VCaP (cell line): ENCODE measurements around the gene FKBP11.

ENCODE experiments used
- H3K27ac ChIP-seq: fragments of 450-650 bp; 2 replicates; pipeline ENCODE4 v1.5.1; 2017
- CTCF ChIP-seq: fragments of 450-650 bp; conservative IDR thresholded peaks from 2 replicates; pipeline ENCODE4 v1.5.1; 2017; ENCODE audit warnings: mild to moderate bottlenecking, moderate library complexity

Gene FKBP11

GRCh38 chr12:48969833-48970701 is 44.8 kb upstream of the FKBP11 start:
- no peak overlapping the region for H3K27ac ChIP-seq
- TF ChIP-seq CTCF = no peak

GRCh38 chr12:48969160-48969771 is 44.0 kb upstream of the FKBP11 start:
- TF ChIP-seq CTCF = no peak
- peak overlapping the region; percentile 23; the same call in 1 of the 2 replicates for H3K27ac ChIP-seq

GRCh38 chr12:48968467-48968866 is 43.2 kb upstream of the FKBP11 start:
- peak overlapping the region; percentile 23; the same call in 1 of the 2 replicates for H3K27ac ChIP-seq
- TF ChIP-seq CTCF = no peak

GRCh38 chr12:48967991-48968390 is 42.7 kb upstream of the FKBP11 start:
- H3K27ac ChIP-seq = no peak overlapping the region
- TF ChIP-seq CTCF = no peak

GRCh38 chr12:48966177-48966895 is 41.0 kb upstream of the FKBP11 start:
- no peak for TF ChIP-seq CTCF
- H3K27ac ChIP-seq = no peak overlapping the region

GRCh38 chr12:48965298-48965838 is 40.1 kb upstream of the FKBP11 start:
- no peak overlapping the region for H3K27ac ChIP-seq
- peak; percentile 64 for TF ChIP-seq CTCF

- no peak for TF ChIP-seq CTCF
- H3K27ac ChIP-seq = no peak overlapping the region
These were observed 36.5 kb upstream of the FKBP11 start for GRCh38 chr12:48961801-48962200.
